K562 (cell line): ENCODE data around the gene CCDC32.

ENCODE experiments used
- ARID4B ChIP-seq: sonication (generic); formaldehyde crosslinking; IDR thresholded peaks from 2 replicates; pipeline ENCODE4 v1.8.0; 2022; ENCODE audit warnings: mild to moderate bottlenecking, missing genetic modification reagents
- FOXJ3 ChIP-seq: sonication (generic); formaldehyde crosslinking; IDR thresholded peaks from 2 replicates; pipeline ENCODE4 v1.4.0; 2020; ENCODE audit warnings: mild to moderate bottlenecking, missing genetic modification reagents
- HCFC1 ChIP-seq: IDR thresholded peaks from 2 replicates; pipeline ENCODE4 v1.6.1; 2012; ENCODE audit warnings: low read depth, low read length, improper control_type of control experiment
- NRF1 ChIP-seq, 2 experiments: fragments of 450-650 bp; IDR thresholded peaks in 1 of 2; conservative IDR thresholded peaks in 1 of 2; 2 replicates each; pipeline ENCODE4 v1.6.1; 2014; ENCODE audit warnings: mild to moderate bottlenecking in 2 of 2
- RBBP5 ChIP-seq: fragments of 200-600 bp; sonication (generic); IDR thresholded peaks from 2 replicates; pipeline ENCODE4 v1.6.1; 2012; ENCODE audit warnings: borderline replicate concordance, mild to moderate bottlenecking, low read length, control low read depth, inconsistent platforms; ENCODE audit not compliant: insufficient read depth, poor library complexity, severe bottlenecking
- REST ChIP-seq, 2 experiments: fragments of 450-650 bp; formaldehyde crosslinking in 1 of 2; IDR thresholded peaks; 2 replicates each; pipeline versions ENCODE4 v1.4.0 to v1.6.1; 2014 to 2020; ENCODE audit warnings: mild to moderate bottlenecking in 2 of 2, borderline replicate concordance in 1 of 2, low read depth in 1 of 2
- RREB1 ChIP-seq: fragments of 250-450 bp; sonication (Bioruptor Pico); IDR thresholded peaks from 2 replicates; pipeline ENCODE4 v1.4.0; 2020
- SRSF1 ChIP-seq: fragments of 200-400 bp; formaldehyde crosslinking; IDR thresholded peaks from 2 replicates; pipeline ENCODE4 v1.6.1; 2017; ENCODE audit warnings: mild to moderate bottlenecking, low read depth, low read length, moderate library complexity

- no peak for TF ChIP-seq RBBP5
- no peak for TF ChIP-seq RREB1
- TF ChIP-seq SRSF1 = no peak
- TF ChIP-seq ARID4B (CRISPR knock-in tag) = no peak
- no peak for TF ChIP-seq REST (IDR thresholded peaks at IDR 0.05; ENCODE audit: borderline replicate concordance)
- TF ChIP-seq REST (CRISPR knock-in tag; IDR thresholded peaks at IDR 0.05; ENCODE audit: low read depth) = no peak
- no peak for TF ChIP-seq HCFC1
- no peak for TF ChIP-seq NRF1 (conservative IDR thresholded peaks at IDR 0.05 in 1 of 2, IDR thresholded peaks at IDR 0.05 in 1 of 2)
- no peak for TF ChIP-seq FOXJ3 (CRISPR knock-in tag)
Observed at GRCh38 chr15:40534371-40534770, 30.5 kb downstream of the CCDC32 start.
